OCI-LY7 (cell line): ENCODE results near the gene NAA25. TPM values are rescaled to one million over a fixed set of nuclear protein-coding genes. Genes with fewer than 3 reads are reported as not detected.

ENCODE experiments used
- BruUV-seq: library from RNA; stranded (reverse); fragments of 400-500 nt; replicated peaks from 2 replicates; lab custom pipeline; 2021; lab: Mats Ljungman, UMichigan
- CTCF ChIA-PET: fragments of 300-600 bp; sonication (Branson Sonifier 250); formaldehyde crosslinking; loops from one replicate; lab custom pipeline; 2022; ENCODE audit warnings: antibody characterized with exemption; ENCODE audit not compliant: unreplicated experiment; lab: Charles Lee
- POLR2A ChIA-PET: fragments of 300-600 bp; sonication (Branson Sonifier 250); formaldehyde crosslinking; loops from one replicate; lab custom pipeline; 2022; ENCODE audit warnings: antibody characterized with exemption; lab: Charles Lee
- DNase-seq: peaks from one replicate; pipeline ENCODE4 v3.0.0-alpha.2; 2015; ENCODE audit warnings: low spot score
- H2AFZ ChIP-seq: fragments of 200-600 bp; sonication (generic), shearing (Covaris generic); 2 replicates; pipeline ENCODE4 v1.6.1; 2014; ENCODE audit warnings: mild to moderate bottlenecking, antibody characterized with exemption, low read length, moderate library complexity
- H3K27ac ChIP-seq: fragments of 200-600 bp; sonication (generic); 2 replicates; pipeline ENCODE4 v1.5.1; 2014; ENCODE audit warnings: mixed run types, low read depth, mild to moderate bottlenecking, moderate library complexity, low read length, inconsistent platforms; ENCODE audit not compliant: poor library complexity, severe bottlenecking
- H3K36me3 ChIP-seq: fragments of 200-600 bp; sonication (generic); 2 replicates; pipeline ENCODE4 v1.6.1; 2014; ENCODE audit warnings: mild to moderate bottlenecking, antibody characterized with exemption, low read length, moderate library complexity, mixed read lengths; ENCODE audit not compliant: insufficient read depth
- H3K4me1 ChIP-seq: fragments of 200-600 bp; sonication (generic); 2 replicates; pipeline ENCODE4 v1.5.1; 2014; ENCODE audit warnings: mild to moderate bottlenecking, low read length; ENCODE audit not compliant: insufficient read depth, poor library complexity, severe bottlenecking
- H3K4me2 ChIP-seq: fragments of 200-600 bp; sonication (generic); 2 replicates; pipeline ENCODE4 v1.6.1; 2014; ENCODE audit warnings: mild to moderate bottlenecking, low read length
- H3K4me3 ChIP-seq: fragments of 200-600 bp; sonication (generic); 2 replicates; pipeline ENCODE4 v1.5.1; 2014; ENCODE audit warnings: mild to moderate bottlenecking, low read depth, low read length; ENCODE audit not compliant: poor library complexity, severe bottlenecking
- H3K79me2 ChIP-seq: fragments of 200-600 bp; sonication (generic); 2 replicates; pipeline ENCODE4 v1.6.1; 2016; ENCODE audit warnings: low read depth, mild to moderate bottlenecking, low read length, moderate library complexity, mixed read lengths; ENCODE audit not compliant: insufficient read depth
- H3K9me2 ChIP-seq: fragments of 200-600 bp; sonication (generic); 2 replicates; pipeline ENCODE4 v1.6.1; 2016; ENCODE audit warnings: mild to moderate bottlenecking, low read length, mixed read lengths; ENCODE audit not compliant: insufficient read depth
- H3K9me3 ChIP-seq: fragments of 200-600 bp; sonication (generic); 2 replicates; pipeline ENCODE4 v1.6.1; 2014; ENCODE audit warnings: mild to moderate bottlenecking, mixed run types, low read length, mixed read lengths
- H4K20me1 ChIP-seq: fragments of 200-600 bp; sonication (generic); 2 replicates; pipeline ENCODE4 v1.6.1; 2014; ENCODE audit warnings: mild to moderate bottlenecking, antibody characterized with exemption, low read length, moderate library complexity, mixed read lengths; ENCODE audit not compliant: insufficient read depth
- CTCF ChIP-seq: fragments of 200-600 bp; sonication (generic); conservative IDR thresholded peaks from 2 replicates; pipeline ENCODE4 v1.5.1; 2014; ENCODE audit warnings: mild to moderate bottlenecking, antibody characterized with exemption, low read length, moderate library complexity, mixed read lengths
- EZH2phosphoT487 ChIP-seq: fragments of 200-600 bp; sonication (generic); IDR thresholded peaks from 2 replicates; pipeline ENCODE4 v1.6.1; 2018; ENCODE audit warnings: low read depth, borderline replicate concordance, mild to moderate bottlenecking, mixed run types, antibody characterized with exemption, low read length, moderate library complexity, mixed read lengths
- intact Hi-C: fragments of 100-400 bp; cut with micrococcal nuclease; formaldehyde crosslinking; loops from one replicate; pipeline ENCODE4 v1.10.0; 2022; ENCODE audit not compliant: unreplicated experiment
- total RNA-seq, 2 experiments: library from RNA; depleted of rRNA in 1 of 2; stranded (reverse); fragments of >200 nt in 1 of 2; shearing (Covaris generic) in 1 of 2; gene quantifications; 2 replicates each; pipeline ENCODE4 v1.2.3, GENCODE V29; 2014 to 2022

NAA25 gene
- total RNA-seq, 2 experiments from 2014 or later: 27.4 to 50.3 TPM

- Histone ChIP-seq H4K20me1 (no peaks in the 10 kb centered on the region), H3K27ac (no peak overlapping the region), H2AFZ (no peak overlapping the region), H3K4me1 (no peaks in the 10 kb centered on the region), H3K79me2 (no peaks in the 10 kb centered on the region), H3K4me2 (no peak overlapping the region), H3K9me2 (no peaks in the 10 kb centered on the region), H3K9me3 (no peaks in the 10 kb centered on the region), H3K4me3 (no peak overlapping the region), H3K36me3 (peaks cover 68% of the 10 kb centered on the region)
- TF ChIP-seq CTCF (no peak), EZH2phosphoT487 (no peak)
- ChIA-PET CTCF (no interaction called here), POLR2A (interaction anchor here (0.7 kb wide), 1 partner anchor 16 kb away, joined by 5 read pairs; no protein-coding TSS in a partner anchor)
- intact Hi-C loops: no loop called here
- no TSS peak for BruUV-seq
- DNase-seq: no peak
These were observed 37.5 kb upstream of the NAA25 start for GRCh38 chr12:112146123-112146522.

- no peak overlapping the region for H3K27ac ChIP-seq
- peaks cover 51% of the 10 kb centered on the region for H3K36me3 ChIP-seq
- POLR2A ChIA-PET: interaction anchor here (0.7 kb wide), 1 partner anchor 364 kb away, joined by 3 read pairs; no protein-coding TSS in a partner anchor
- CTCF ChIA-PET: no interaction called here
- H4K20me1 ChIP-seq: no peaks in the 10 kb centered on the region
- no peaks in the 10 kb centered on the region for H3K9me2 ChIP-seq
- no peak overlapping the region for H2AFZ ChIP-seq
- no peaks in the 10 kb centered on the region for H3K4me1 ChIP-seq
- intact Hi-C loops: no loop called here
- no peaks in the 10 kb centered on the region for H3K9me3 ChIP-seq
- DNase-seq: no peak
- H3K4me3 ChIP-seq: no peak overlapping the region
- TF ChIP-seq CTCF (no peak), EZH2phosphoT487 (no peak)
- no peak overlapping the region for H3K4me2 ChIP-seq
- no TSS peak for BruUV-seq
- H3K79me2 ChIP-seq: no peaks in the 10 kb centered on the region
These were observed 32.1 kb upstream of the NAA25 start for GRCh38 chr12:112140728-112141127.

- ChIA-PET POLR2A (no interaction called here), CTCF (no interaction called here)
- Histone ChIP-seq H3K9me3 (no peaks in the 10 kb centered on the region), H3K79me2 (no peaks in the 10 kb centered on the region), H3K4me1 (peaks cover 15% of the 10 kb centered on the region), H3K27ac (no peak overlapping the region), H2AFZ (no peak overlapping the region), H3K36me3 (peaks cover 15% of the 10 kb centered on the region; the same call in 1 of the 2 replicates), H4K20me1 (no peaks in the 10 kb centered on the region), H3K4me3 (no peak overlapping the region), H3K9me2 (no peaks in the 10 kb centered on the region), H3K4me2 (no peak overlapping the region)
- DNase-seq: no peak
- BruUV-seq: no TSS peak
- TF ChIP-seq EZH2phosphoT487 (no peak), CTCF (no peak)
- intact Hi-C loops: no loop called here
These were observed 26.1 kb upstream of the NAA25 start for GRCh38 chr12:112134731-112135130.
